ENCODE results near the gene WDR27.

WDR27 gene

GRCh38 chr6:169590376-169590939 is 111.4 kb downstream of the WDR27 start:
- Histone ChIP-seq H3K4me2 (ENCODE audit: low read length) (peak overlapping the region; percentile 38), H3K9ac (ENCODE audit: low read length) (no peak overlapping the region), H3K4me3 (ENCODE audit: low read depth, low read length, poor library complexity, severe bottlenecking) (no peak overlapping the region), H3K27ac (ENCODE audit: low read depth, low read length, poor library complexity, severe bottlenecking) (peak overlapping the region; percentile 84), H3F3A (ENCODE audit: insufficient read depth, low read length) (no peaks in the 10 kb centered on the region), H4K20me1 (ENCODE audit: insufficient read depth, low read length) (no peaks in the 10 kb centered on the region), H3K9me2 (ENCODE audit: low read depth, low read length) (no peaks in the 10 kb centered on the region), H3K27me3 (ENCODE audit: insufficient read depth, low read length) (no peaks in the 10 kb centered on the region), H3K4me1 (ENCODE audit: insufficient read depth, low read length, severe bottlenecking) (peaks cover 21% of the 10 kb centered on the region), H3K9me3 (ENCODE audit: low read length) (no peaks in the 10 kb centered on the region), H3K36me3 (ENCODE audit: insufficient read depth, low read length) (no peaks in the 10 kb centered on the region), H2AFZ (ENCODE audit: low read length) (no peak overlapping the region), H3K79me2 (ENCODE audit: insufficient read depth, low read length) (no peaks in the 10 kb centered on the region)
- TF ChIP-seq CTCF (IDR thresholded peaks at IDR 0.05; ENCODE audit: low read length) (no peak), EZH2 (IDR thresholded peaks at IDR 0.05; ENCODE audit: borderline replicate concordance, low read length) (no peak)

GRCh38 chr6:169589699-169590257 is 112.1 kb downstream of the WDR27 start:
- Histone ChIP-seq H3F3A (ENCODE audit: insufficient read depth, low read length) (no peaks in the 10 kb centered on the region), H3K36me3 (ENCODE audit: insufficient read depth, low read length) (no peaks in the 10 kb centered on the region), H3K4me2 (ENCODE audit: low read length) (peak overlapping the region; percentile 38), H3K27ac (ENCODE audit: low read depth, low read length, poor library complexity, severe bottlenecking) (peak overlapping the region; percentile 84), H3K4me3 (ENCODE audit: low read depth, low read length, poor library complexity, severe bottlenecking) (no peak overlapping the region), H3K9me3 (ENCODE audit: low read length) (0 out of 2 replicates have a peak, but pooled peaks cover 2% of the 10 kb centered on the region), H4K20me1 (ENCODE audit: insufficient read depth, low read length) (no peaks in the 10 kb centered on the region), H2AFZ (ENCODE audit: low read length) (no peak overlapping the region), H3K27me3 (ENCODE audit: insufficient read depth, low read length) (no peaks in the 10 kb centered on the region), H3K4me1 (ENCODE audit: insufficient read depth, low read length, severe bottlenecking) (peaks cover 21% of the 10 kb centered on the region), H3K9me2 (ENCODE audit: low read depth, low read length) (no peaks in the 10 kb centered on the region), H3K9ac (ENCODE audit: low read length) (no peak overlapping the region), H3K79me2 (ENCODE audit: insufficient read depth, low read length) (no peaks in the 10 kb centered on the region)
- TF ChIP-seq CTCF (IDR thresholded peaks at IDR 0.05; ENCODE audit: low read length) (no peak), EZH2 (IDR thresholded peaks at IDR 0.05; ENCODE audit: borderline replicate concordance, low read length) (no peak)

- TF ChIP-seq CTCF (IDR thresholded peaks at IDR 0.05; ENCODE audit: low read length) (no peak), EZH2 (IDR thresholded peaks at IDR 0.05; ENCODE audit: borderline replicate concordance, low read length) (no peak)
- H3K4me2 ChIP-seq (ENCODE audit: low read length), result peak overlapping the region; percentile 38; the same call in 1 of the 2 replicates
Observed at GRCh38 chr6:169589293-169589692, 112.5 kb downstream of the WDR27 start.

More at GRCh38 chr6:169589293-169589692, 112.5 kb downstream of the WDR27 start:
- Histone ChIP-seq H3F3A (ENCODE audit: insufficient read depth, low read length) (no peaks in the 10 kb centered on the region), H4K20me1 (ENCODE audit: insufficient read depth, low read length) (no peaks in the 10 kb centered on the region), H3K4me3 (ENCODE audit: low read depth, low read length, poor library complexity, severe bottlenecking) (no peak overlapping the region), H3K79me2 (ENCODE audit: insufficient read depth, low read length) (no peaks in the 10 kb centered on the region), H2AFZ (ENCODE audit: low read length) (no peak overlapping the region), H3K36me3 (ENCODE audit: insufficient read depth, low read length) (no peaks in the 10 kb centered on the region), H3K9me3 (ENCODE audit: low read length) (0 out of 2 replicates have a peak, but pooled peaks cover 2% of the 10 kb centered on the region), H3K27me3 (ENCODE audit: insufficient read depth, low read length) (no peaks in the 10 kb centered on the region), H3K27ac (ENCODE audit: low read depth, low read length, poor library complexity, severe bottlenecking) (peak overlapping the region; percentile 84), H3K9me2 (ENCODE audit: low read depth, low read length) (no peaks in the 10 kb centered on the region), H3K9ac (ENCODE audit: low read length) (no peak overlapping the region), H3K4me1 (ENCODE audit: insufficient read depth, low read length, severe bottlenecking) (peaks cover 25% of the 10 kb centered on the region)
